Spinal cord (tissue), 10 donors: ENCODE data around the gene RTP5. TPM values are rescaled to one million over a fixed set of nuclear protein-coding genes. Genes with fewer than 3 reads are reported as not detected.
"Not testable (repeated sequence)": the region's sequence is repeated elsewhere in the genome, so short reads cannot be mapped to it uniquely, and the experiment has no call there.

Source experiments
- DNase-seq, 6 donors: peaks; one replicate each; pipeline versions ENCODE4 v3.0.0 to v3.0.0-alpha.2; 2013 to 2015; ENCODE audit warnings: low spot score in 6 of 6, low read depth in 4 of 6
- H3K27ac ChIP-seq: one replicate; pipeline ENCODE4 v1.5.1; 2013; ENCODE audit warnings: low read depth, low read length, control low read depth
- H3K27me3 ChIP-seq: one replicate; pipeline ENCODE4 v1.6.1; 2013; ENCODE audit warnings: low read length; ENCODE audit not compliant: control insufficient read depth, insufficient read depth
- H3K36me3 ChIP-seq: one replicate; pipeline ENCODE4 v1.6.1; 2013; ENCODE audit warnings: low read length; ENCODE audit not compliant: control insufficient read depth, insufficient read depth
- H3K4me1 ChIP-seq: one replicate; pipeline ENCODE4 v1.6.1; 2013; ENCODE audit warnings: low read length; ENCODE audit not compliant: control insufficient read depth, insufficient read depth
- H3K4me3 ChIP-seq: one replicate; pipeline ENCODE4 v1.5.1; 2013; ENCODE audit warnings: low read depth, low read length, control low read depth
- H3K9me3 ChIP-seq: one replicate; pipeline ENCODE4 v1.6.1; 2013; ENCODE audit warnings: low read length; ENCODE audit not compliant: control insufficient read depth, insufficient read depth
- WGBS: methylation state at CpG from one replicate; pipeline ENCODE4 v1.1.5; 2013; ENCODE audit warnings: missing lambda C conversion rate; ENCODE audit not compliant: insufficient coverage; 5-methylcytosine and 5-hydroxymethylcytosine counted together
- polyA plus RNA-seq, 2 donors: library from polyadenylated mRNA; unstranded; fragments of 120-200 nt; gene quantifications; one replicate each; pipeline ENCODE4 v1.2.1, GENCODE V29; 2013; ENCODE audit not compliant: insufficient read length in 2 of 2
- total RNA-seq, 2 donors: library from RNA; depleted of rRNA in 1 of 2; stranded (reverse); fragments of 120-200 nt in 1 of 2; fragments of >200 nt in 1 of 2; gene quantifications; one replicate each; pipeline versions ENCODE4 v1.2.3 to v1.2.4, GENCODE V29; 2013 to 2014
- donor health status: healthy.

The RTP5 gene
- total and polyA plus RNA-seq, 4 donors: 1.9 to 30.2 (median 16.6) TPM

- Histone ChIP-seq H3K4me3 (peak overlapping the region; percentile 16), H3K4me1 (peaks cover 51% of the 10 kb centered on the region), H3K27ac (no peak overlapping the region), H3K27me3 (no peaks in the 10 kb centered on the region), H3K9me3 (no peaks in the 10 kb centered on the region), H3K36me3 (peaks cover 49% of the 10 kb centered on the region)
- DNase-seq: peak in 1 of 6 donors; percentile 77
- WGBS: 37% methylated on average over 42 of the region's 54 CpGs
These were observed 32.2 kb downstream of the RTP5 start for GRCh38 chr2:241901500-241902351.

DNA sequence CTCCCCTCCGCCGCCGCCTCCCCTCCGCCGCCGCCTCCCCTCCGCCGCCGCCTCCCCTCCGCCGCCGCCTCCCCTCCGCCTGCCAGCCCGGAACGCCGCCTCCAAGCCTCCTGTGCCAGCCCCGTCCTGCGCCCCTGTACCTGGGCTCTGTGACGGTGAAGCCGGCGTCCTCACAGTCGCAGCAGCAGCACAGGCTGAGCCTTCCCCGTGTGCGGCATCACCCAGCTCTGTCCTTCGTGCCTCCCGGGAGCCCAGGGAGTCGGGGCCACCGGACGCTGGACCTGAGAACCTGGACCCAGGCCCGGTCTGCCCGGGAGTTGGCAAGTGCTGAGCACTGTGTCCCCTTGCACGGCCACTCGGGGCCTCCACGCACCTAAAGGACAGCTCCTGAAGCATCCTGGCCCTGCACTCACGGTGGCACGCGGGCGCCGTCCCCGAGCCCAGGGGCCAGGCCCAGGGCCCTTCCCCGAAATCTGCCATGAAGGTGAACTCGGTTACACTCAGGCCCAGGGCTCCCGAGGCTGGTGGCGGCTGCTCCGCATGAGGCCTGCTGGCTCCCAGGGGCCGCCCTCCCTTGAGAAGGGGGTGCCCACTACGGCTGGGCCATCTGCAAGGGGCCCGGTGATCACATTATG lies 32.9 kb downstream of the RTP5 start:
- H3K4me3 ChIP-seq: no peak overlapping the region
- peaks cover 44% of the 10 kb centered on the region for H3K36me3 ChIP-seq
- H3K9me3 ChIP-seq: no peaks in the 10 kb centered on the region
- peak in 1 of 6 donors; percentile 51 for DNase-seq
- no peak overlapping the region for H3K27ac ChIP-seq
- WGBS: 42% methylated on average over 36 of the region's 48 CpGs
- H3K4me1 ChIP-seq: peaks cover 51% of the 10 kb centered on the region
- no peaks in the 10 kb centered on the region for H3K27me3 ChIP-seq

GRCh38 chr2:241903121-241904010 lies 33.8 kb downstream of the RTP5 start:
- 81% methylated on average over 36 of the region's 40 CpGs for WGBS
- no peak for DNase-seq
- Histone ChIP-seq H3K9me3 (no peaks in the 10 kb centered on the region), H3K36me3 (peaks cover 43% of the 10 kb centered on the region), H3K4me1 (peaks cover 51% of the 10 kb centered on the region), H3K4me3 (no peak overlapping the region), H3K27ac (no peak overlapping the region), H3K27me3 (no peaks in the 10 kb centered on the region)

- Histone ChIP-seq H3K4me1 (peaks cover 44% of the 10 kb centered on the region), H3K4me3 (no peak overlapping the region), H3K27me3 (no peaks in the 10 kb centered on the region), H3K9me3 (no peaks in the 10 kb centered on the region), H3K27ac (no peak overlapping the region), H3K36me3 (peaks cover 35% of the 10 kb centered on the region)
- 97% methylated on average over 7 of the region's 19 CpGs for WGBS
- DNase-seq: no peak
These were observed 34.6 kb downstream of the RTP5 start for GRCh38 chr2:241904011-241904718.

DNA sequence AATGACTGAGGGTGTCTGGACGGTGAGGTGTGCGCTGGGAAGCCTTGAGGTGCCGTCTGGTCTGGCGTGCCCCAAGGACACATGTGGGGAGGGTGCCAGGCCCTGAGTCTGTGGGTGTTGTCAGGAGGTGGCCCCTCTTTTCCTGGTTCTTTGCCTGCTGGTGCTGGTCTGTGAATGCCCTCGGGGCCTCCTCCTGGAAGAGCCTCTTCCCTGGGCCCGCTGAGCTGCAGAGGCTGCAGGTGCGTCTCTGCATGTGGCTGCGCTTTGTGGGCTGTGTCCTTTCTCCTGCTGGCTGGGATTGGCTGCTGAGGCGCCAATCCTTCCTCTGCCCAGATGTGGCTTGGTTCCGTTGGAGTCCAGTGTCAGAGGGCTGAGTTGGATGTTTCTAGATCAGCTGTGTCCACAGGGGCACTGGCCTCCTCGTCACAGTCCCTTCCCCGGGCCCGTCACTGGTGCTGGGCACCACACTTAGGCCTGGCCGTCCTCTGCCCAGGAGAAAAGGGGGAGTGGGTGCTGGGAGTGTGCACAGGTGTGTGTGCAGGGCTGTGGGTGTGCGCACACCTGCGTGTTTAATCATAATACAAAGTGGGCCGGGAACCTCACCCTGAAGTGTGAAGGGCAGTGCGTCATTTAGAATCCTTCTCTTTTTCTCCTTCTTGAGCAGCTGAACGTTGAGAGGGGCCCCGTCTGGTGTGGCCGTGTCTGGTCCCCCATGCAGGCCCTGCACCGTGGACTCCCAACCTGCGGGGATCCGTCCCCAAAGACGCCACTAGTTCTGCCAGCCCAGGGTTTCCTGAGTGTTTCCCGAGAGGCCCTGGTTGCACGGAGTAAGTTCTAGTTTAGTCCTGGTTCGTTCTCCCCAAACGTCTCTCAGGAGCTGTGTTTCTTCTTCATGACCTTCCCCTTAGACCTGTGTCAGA lies 35.5 kb downstream of the RTP5 start:
- Histone ChIP-seq H3K4me1 (peaks cover 39% of the 10 kb centered on the region), H3K27me3 (no peaks in the 10 kb centered on the region), H3K4me3 (no peak overlapping the region), H3K9me3 (no peaks in the 10 kb centered on the region), H3K27ac (no peak overlapping the region), H3K36me3 (peaks cover 33% of the 10 kb centered on the region)
- no peak for DNase-seq
- 89% methylated on average over 21 of the region's 29 CpGs for WGBS

GRCh38 chr2:241905716-241906377 lies 36.3 kb downstream of the RTP5 start:
- 73% methylated on average over 13 of the region's 14 CpGs for whole genome bisulfite sequencing

DNA sequence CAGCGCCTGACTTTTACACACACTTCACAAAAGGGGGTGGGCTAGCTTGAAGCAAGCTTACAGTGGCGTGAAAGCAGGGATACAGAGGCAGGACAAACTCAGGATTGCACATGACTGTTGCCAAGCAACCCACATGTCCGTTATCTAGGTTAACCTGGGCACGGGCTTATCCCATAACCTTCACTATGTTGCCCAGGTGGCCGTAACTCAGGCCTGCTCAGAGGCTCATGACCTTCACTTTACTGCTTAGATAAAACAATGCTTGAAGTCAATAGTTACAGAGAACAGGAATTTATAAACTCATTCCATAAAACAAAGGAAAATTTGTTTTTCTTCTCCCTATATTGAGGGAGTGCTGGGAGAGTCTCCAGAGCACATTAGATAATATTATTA lies 36.8 kb downstream of the RTP5 start:
- Histone ChIP-seq H3K27ac (peak overlapping the region; percentile 22), H3K36me3 (peaks cover 34% of the 10 kb centered on the region), H3K4me1 (peaks cover 26% of the 10 kb centered on the region)
- H3K4me3 ChIP-seq, H3K27me3 ChIP-seq, H3K9me3 ChIP-seq, DNase-seq: not testable (repeated sequence)
- 77% methylated on average over 4 of the region's 5 CpGs for WGBS

More at GRCh38 chr2:241905716-241906377, 36.3 kb downstream of the RTP5 start:
- H3K9me3 ChIP-seq: no peaks in the 10 kb centered on the region
- H3K4me1 ChIP-seq: peaks cover 31% of the 10 kb centered on the region
- H3K4me3 ChIP-seq: no peak overlapping the region
- H3K36me3 ChIP-seq: peaks cover 33% of the 10 kb centered on the region
- no peak for DNase-seq
- H3K27me3 ChIP-seq: no peaks in the 10 kb centered on the region
- peak overlapping the region; percentile 47 for H3K27ac ChIP-seq

DNA sequence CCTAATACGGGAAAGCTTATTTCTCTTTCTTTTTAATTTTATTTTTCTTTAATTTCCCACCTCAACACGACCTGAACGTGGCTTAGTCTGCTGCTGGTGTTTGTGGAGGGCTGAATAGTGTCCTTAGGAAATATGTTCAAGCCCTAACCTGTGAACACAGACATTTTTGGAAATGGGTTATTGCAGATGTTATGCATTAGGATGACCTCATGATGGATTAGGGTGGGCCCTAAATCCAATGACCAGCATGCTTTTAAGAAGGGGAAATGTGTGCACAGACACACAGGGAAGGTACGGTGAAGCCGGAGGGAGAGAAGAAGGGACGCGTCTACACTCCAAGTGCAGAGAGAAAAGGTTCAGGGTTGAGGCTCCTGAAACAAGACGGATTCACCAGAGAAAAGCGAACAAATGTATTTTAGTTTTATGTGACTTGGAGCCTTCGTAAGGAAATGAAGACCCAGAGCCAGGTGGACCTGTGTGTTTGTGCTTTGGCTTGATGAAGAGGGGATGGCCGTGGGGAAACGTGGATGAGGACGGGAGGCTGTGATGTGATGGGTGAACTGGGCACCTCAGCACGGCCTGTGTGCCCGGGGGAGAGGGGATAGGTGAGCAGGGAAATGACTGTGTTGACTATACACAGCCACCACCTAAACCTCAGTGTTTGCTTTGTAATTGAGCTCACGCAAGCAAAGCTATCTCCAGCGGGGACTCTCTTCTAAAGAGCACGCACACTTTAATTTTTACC lies 37.5 kb downstream of the RTP5 start:
- Histone ChIP-seq H3K4me1 (peaks cover 19% of the 10 kb centered on the region), H3K9me3 (no peaks in the 10 kb centered on the region), H3K4me3 (no peak overlapping the region), H3K27ac (peak overlapping the region; percentile 22), H3K36me3 (peaks cover 29% of the 10 kb centered on the region), H3K27me3 (no peaks in the 10 kb centered on the region)
- DNase-seq: no peak
- 89% methylated on average over 11 of the region's 18 CpGs for WGBS
